ENCODE measurements around the gene SKOR1.

Gene SKOR1

DNA sequence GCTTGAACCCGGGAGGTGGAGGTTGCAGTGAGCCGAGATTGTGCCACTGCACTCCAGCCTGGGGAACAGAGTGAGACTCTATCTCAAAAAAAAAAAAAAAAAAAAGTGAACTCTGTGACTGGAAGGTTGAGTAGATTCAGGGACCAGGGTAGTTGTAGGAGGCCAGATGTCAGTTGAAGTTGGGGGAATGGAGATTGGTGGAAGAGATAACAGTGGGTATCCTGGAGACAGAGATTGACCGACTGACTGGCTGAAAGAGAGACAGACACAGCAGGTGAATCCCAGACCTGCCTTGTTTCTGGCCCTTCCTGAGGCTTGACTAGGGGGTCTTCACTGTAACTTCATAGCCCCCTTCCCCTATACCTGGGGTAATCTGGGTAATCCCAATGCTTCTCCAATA lies 36.7 kb downstream of the SKOR1 start:
- Histone ChIP-seq H3K4me3 (ENCODE audit: low read depth, low read length) (no peak overlapping the region), H3K9me3 (ENCODE audit: control insufficient read depth, insufficient read depth, low read length) (no peaks in the 10 kb centered on the region), H3K9ac (ENCODE audit: low read depth, low read length) (no peak overlapping the region), H3K27ac (ENCODE audit: low read depth, low read length) (no peak overlapping the region), H3K4me1 (ENCODE audit: control insufficient read depth, insufficient read depth, low read length) (peaks cover 18% of the 10 kb centered on the region), H3K27me3 (ENCODE audit: control insufficient read depth, insufficient read depth, low read length) (peaks cover 12% of the 10 kb centered on the region), H3K36me3 (ENCODE audit: control insufficient read depth, insufficient read depth, low read length) (no peaks in the 10 kb centered on the region)

DNA sequence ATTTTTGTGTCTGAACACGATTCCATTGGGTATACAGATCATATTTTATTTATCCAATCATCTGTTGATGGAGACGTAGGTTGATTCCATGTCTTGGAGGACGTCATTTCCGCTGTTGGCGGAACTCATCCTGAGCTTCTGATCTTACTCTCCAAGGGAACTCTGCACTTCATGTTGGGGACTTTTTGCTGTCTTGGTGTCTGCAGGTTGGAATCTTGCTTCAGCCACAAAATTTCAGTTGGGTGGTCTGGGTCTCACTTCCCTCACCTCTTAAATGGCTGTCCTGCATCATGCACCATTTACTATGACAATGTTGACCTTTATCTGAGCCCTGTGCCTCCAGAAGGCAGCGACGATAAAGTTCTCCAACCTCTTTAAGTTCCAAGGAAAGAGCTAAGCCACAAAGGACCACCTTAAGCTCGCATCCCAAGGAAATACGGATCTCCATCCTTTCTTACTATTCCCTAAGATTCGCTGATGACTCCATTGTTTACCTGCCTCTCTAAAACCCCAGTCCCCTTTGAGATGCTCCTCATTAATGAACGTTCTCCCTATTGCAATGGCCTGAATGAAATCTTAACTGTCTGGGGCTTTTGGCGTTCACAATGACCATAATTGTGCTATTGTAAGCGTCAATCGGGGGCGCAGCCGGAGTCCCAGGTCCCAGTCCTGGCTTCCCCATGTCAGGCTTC lies 37.6 kb downstream of the SKOR1 start:
- no peak overlapping the region for H3K9ac ChIP-seq (ENCODE audit: low read depth, low read length)
- H3K4me3 ChIP-seq (ENCODE audit: low read depth, low read length) = peak overlapping the region; percentile 58; the same call in 1 of the 2 replicates
- H3K36me3 ChIP-seq (ENCODE audit: control insufficient read depth, insufficient read depth, low read length) = no peaks in the 10 kb centered on the region
- H3K27ac ChIP-seq (ENCODE audit: low read depth, low read length) = no peak overlapping the region
- H3K4me1 ChIP-seq (ENCODE audit: control insufficient read depth, insufficient read depth, low read length) = peaks cover 18% of the 10 kb centered on the region
- peaks cover 12% of the 10 kb centered on the region for H3K27me3 ChIP-seq (ENCODE audit: control insufficient read depth, insufficient read depth, low read length)
- no peaks in the 10 kb centered on the region for H3K9me3 ChIP-seq (ENCODE audit: control insufficient read depth, insufficient read depth, low read length)

DNA sequence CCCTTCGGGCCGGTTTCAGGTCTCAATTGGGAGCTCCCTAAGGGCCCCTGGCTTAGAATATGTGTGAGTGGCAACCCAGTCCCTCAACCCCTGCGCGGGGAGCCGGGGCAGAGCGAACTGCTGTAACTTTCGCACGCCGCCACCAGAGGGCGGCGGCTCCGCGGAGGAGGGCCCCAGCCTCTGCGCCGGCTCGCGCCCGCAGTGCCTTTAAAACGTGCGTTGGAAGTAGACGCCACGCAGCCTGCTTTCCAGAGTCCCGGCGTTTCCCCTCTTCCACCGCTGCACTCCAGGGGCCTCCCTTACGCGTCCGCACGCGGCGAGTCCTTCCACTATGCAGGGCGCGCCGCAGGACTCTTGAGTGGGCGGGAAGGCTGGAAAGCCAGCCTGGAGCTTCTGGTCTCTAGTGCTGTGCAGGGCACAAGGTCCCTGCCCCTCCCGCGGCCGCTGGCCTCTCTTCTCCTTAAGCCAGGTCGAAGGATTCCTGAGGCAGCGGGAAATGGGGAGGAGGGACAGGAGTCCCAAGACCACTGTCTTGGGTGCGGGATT lies 38.2 kb downstream of the SKOR1 start:
- Histone ChIP-seq H3K27ac (ENCODE audit: low read depth, low read length) (peak overlapping the region; percentile 27), H3K27me3 (ENCODE audit: control insufficient read depth, insufficient read depth, low read length) (peaks cover 12% of the 10 kb centered on the region), H3K9ac (ENCODE audit: low read depth, low read length) (peak overlapping the region; percentile 35; the same call in 1 of the 2 replicates), H3K36me3 (ENCODE audit: control insufficient read depth, insufficient read depth, low read length) (no peaks in the 10 kb centered on the region), H3K9me3 (ENCODE audit: control insufficient read depth, insufficient read depth, low read length) (no peaks in the 10 kb centered on the region), H3K4me3 (ENCODE audit: low read depth, low read length) (peak overlapping the region; percentile 58), H3K4me1 (ENCODE audit: control insufficient read depth, insufficient read depth, low read length) (peaks cover 18% of the 10 kb centered on the region)

DNA sequence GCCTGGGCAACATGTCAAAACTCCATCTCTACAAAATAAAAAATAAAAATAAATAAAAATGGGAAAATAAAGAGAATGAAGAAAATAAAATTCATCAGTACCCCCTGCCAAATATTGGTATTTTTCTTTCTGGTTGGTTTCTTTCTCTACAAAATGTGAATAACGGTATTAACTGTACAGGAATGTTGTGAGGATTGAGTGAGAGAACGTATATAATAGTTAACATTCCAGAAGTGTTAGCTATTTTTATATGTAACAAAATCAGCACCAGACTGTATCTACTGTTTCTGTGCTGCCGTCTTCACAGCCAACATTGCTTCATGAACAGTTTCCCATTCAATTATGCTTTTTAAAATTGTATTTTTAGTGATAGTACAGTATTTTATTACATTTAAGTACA lies 40.0 kb downstream of the SKOR1 start:
- Histone ChIP-seq H3K4me3 (ENCODE audit: low read depth, low read length) (no peak overlapping the region), H3K9ac (ENCODE audit: low read depth, low read length) (no peak overlapping the region)

DNA sequence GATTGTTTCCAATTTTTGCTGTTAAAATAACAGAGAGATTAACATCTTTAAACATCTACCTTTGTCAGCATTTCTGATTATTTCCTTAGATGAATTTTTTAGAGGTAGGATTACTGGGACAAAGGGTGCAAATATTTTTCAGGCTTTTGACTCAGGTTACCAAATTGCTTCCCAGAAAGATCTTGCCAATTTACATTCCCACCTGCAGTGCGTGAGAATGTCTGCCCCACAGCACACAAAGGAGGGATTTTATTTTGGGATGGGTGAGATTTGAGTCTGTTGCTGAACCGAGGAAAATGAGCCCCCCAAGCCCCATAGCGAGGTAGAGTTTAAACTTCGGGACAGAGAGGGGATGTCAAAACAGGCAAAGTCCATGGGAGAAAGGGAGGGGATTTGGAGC lies 40.5 kb downstream of the SKOR1 start:
- H3K4me3 ChIP-seq (ENCODE audit: low read depth, low read length) = no peak overlapping the region
- peaks cover 18% of the 10 kb centered on the region for H3K4me1 ChIP-seq (ENCODE audit: control insufficient read depth, insufficient read depth, low read length)
- H3K9me3 ChIP-seq (ENCODE audit: control insufficient read depth, insufficient read depth, low read length) = no peaks in the 10 kb centered on the region
- peak overlapping the region; percentile 15 for H3K27ac ChIP-seq (ENCODE audit: low read depth, low read length)
- peaks cover 12% of the 10 kb centered on the region for H3K27me3 ChIP-seq (ENCODE audit: control insufficient read depth, insufficient read depth, low read length)
- no peak overlapping the region for H3K9ac ChIP-seq (ENCODE audit: low read depth, low read length)
- H3K36me3 ChIP-seq (ENCODE audit: control insufficient read depth, insufficient read depth, low read length) = no peaks in the 10 kb centered on the region

More for the DNA sequence above, 40.0 kb downstream of the SKOR1 start:
- Histone ChIP-seq H3K27me3 (ENCODE audit: control insufficient read depth, insufficient read depth, low read length) (peaks cover 12% of the 10 kb centered on the region), H3K4me1 (ENCODE audit: control insufficient read depth, insufficient read depth, low read length) (peaks cover 18% of the 10 kb centered on the region), H3K36me3 (ENCODE audit: control insufficient read depth, insufficient read depth, low read length) (no peaks in the 10 kb centered on the region), H3K9me3 (ENCODE audit: control insufficient read depth, insufficient read depth, low read length) (no peaks in the 10 kb centered on the region), H3K27ac (ENCODE audit: low read depth, low read length) (no peak overlapping the region)

DNA sequence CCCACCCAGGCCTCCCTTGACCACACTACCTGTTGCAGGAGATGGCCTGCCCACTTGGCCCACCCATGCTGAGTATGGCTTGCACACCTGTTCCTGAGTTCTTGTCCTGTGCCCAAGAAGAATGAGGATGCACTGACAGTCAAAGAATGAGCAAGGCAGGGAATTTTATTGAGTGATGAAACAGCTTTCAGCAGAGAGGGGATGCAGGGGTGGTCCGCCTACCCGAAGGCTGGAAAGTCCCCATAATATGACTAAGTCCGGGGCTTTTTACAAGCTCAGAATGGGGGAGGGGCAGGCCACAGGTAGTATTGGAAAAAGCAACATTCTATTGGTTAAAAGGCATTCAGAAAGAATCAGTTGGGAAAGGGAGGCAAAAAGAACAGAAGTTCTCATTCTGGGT lies 44.4 kb downstream of the SKOR1 start:
- H3K4me3 ChIP-seq (ENCODE audit: low read depth, low read length) = no peak overlapping the region
- H3K36me3 ChIP-seq (ENCODE audit: control insufficient read depth, insufficient read depth, low read length) = no peaks in the 10 kb centered on the region
- H3K4me1 ChIP-seq (ENCODE audit: control insufficient read depth, insufficient read depth, low read length) = peaks cover 10% of the 10 kb centered on the region
- H3K9me3 ChIP-seq (ENCODE audit: control insufficient read depth, insufficient read depth, low read length) = peaks cover 4% of the 10 kb centered on the region; the same call in 1 of the 2 replicates
- no peak overlapping the region for H3K9ac ChIP-seq (ENCODE audit: low read depth, low read length)
- no peaks in the 10 kb centered on the region for H3K27me3 ChIP-seq (ENCODE audit: control insufficient read depth, insufficient read depth, low read length)
- no peak overlapping the region for H3K27ac ChIP-seq (ENCODE audit: low read depth, low read length)

DNA sequence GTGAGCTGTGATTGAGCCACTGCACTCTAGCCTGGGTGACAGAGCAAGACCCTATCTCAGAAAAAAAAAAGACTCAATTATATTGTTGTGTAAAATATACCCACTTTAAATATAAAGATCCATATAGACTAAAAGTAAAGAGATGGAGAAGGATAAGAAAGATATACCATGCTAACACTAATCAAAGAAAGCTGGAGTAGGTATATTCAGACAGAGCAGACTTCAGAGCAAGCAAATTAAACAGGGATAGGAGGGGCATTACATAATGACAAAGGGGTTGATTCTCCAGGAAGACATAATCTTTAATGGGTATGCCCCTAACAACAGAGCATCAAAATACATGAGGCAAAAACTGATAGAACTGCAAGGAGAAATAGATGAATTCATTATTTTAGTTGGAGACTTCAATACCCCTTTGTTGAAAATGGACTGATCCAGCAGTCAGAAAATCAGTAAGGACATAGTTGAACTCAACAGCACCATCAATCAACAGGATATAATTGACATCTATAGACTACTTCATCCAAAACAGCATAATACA lies 45.6 kb downstream of the SKOR1 start:
- no peak overlapping the region for H3K27ac ChIP-seq (ENCODE audit: low read depth, low read length)
- peaks cover 4% of the 10 kb centered on the region; the same call in 1 of the 2 replicates for H3K9me3 ChIP-seq (ENCODE audit: control insufficient read depth, insufficient read depth, low read length)
- no peak overlapping the region for H3K4me3 ChIP-seq (ENCODE audit: low read depth, low read length)
- no peak overlapping the region for H3K9ac ChIP-seq (ENCODE audit: low read depth, low read length)
- H3K36me3 ChIP-seq (ENCODE audit: control insufficient read depth, insufficient read depth, low read length) = no peaks in the 10 kb centered on the region
- H3K4me1 ChIP-seq (ENCODE audit: control insufficient read depth, insufficient read depth, low read length) = peaks cover 4% of the 10 kb centered on the region
- no peaks in the 10 kb centered on the region for H3K27me3 ChIP-seq (ENCODE audit: control insufficient read depth, insufficient read depth, low read length)

DNA sequence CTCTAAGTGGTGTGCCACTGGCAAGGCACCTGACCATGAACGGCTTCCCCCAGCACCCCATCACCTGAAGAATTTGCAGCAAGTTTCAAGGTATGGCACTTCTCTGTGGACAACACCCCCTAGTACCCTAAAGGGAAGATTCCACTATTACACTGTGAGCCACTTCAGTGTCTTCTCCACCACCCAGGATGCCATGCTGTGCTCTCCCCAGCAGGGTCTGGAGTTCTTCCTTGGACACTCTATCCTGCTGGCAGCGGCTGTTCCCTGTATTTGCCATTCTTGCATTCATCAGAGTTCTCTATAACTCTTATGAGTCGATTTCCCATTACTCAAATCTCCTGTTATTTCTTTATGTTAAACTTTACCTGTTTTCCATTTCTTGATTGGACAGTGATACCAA lies 48.5 kb downstream of the SKOR1 start:
- H3K27ac ChIP-seq (ENCODE audit: low read depth, low read length) = no peak overlapping the region
- no peaks in the 10 kb centered on the region for H3K27me3 ChIP-seq (ENCODE audit: control insufficient read depth, insufficient read depth, low read length)
- H3K4me1 ChIP-seq (ENCODE audit: control insufficient read depth, insufficient read depth, low read length) = no peaks in the 10 kb centered on the region
- peaks cover 4% of the 10 kb centered on the region; the same call in 1 of the 2 replicates for H3K9me3 ChIP-seq (ENCODE audit: control insufficient read depth, insufficient read depth, low read length)
- H3K36me3 ChIP-seq (ENCODE audit: control insufficient read depth, insufficient read depth, low read length) = no peaks in the 10 kb centered on the region
- no peak overlapping the region for H3K9ac ChIP-seq (ENCODE audit: low read depth, low read length)
- H3K4me3 ChIP-seq (ENCODE audit: low read depth, low read length) = no peak overlapping the region

DNA sequence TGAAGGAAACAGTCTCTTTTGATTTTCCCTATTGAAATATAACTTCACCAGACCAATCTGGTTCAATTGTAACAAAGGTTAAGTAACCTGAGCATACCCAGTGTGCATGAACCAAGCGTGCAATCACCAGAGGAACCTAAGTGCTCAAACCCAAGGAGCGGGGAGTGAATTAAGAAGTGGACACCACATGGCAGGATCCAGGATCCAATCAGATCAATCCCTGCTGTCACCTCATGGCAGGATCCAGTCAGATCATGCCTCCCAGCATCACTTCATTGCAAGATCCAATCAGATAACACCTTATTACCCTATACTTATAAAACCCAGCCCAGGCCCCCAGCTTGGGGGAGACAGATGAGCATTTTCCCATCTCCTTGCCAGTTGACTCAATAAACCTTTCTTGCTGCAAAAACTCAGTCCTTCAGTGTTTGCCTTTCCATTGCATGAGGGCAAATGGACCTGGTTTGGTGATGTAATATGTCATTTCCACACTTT lies 53.5 kb downstream of the SKOR1 start:
- Histone ChIP-seq H3K4me3 (ENCODE audit: low read depth, low read length) (no peak overlapping the region), H3K27me3 (ENCODE audit: control insufficient read depth, insufficient read depth, low read length) (no peaks in the 10 kb centered on the region), H3K9me3 (ENCODE audit: control insufficient read depth, insufficient read depth, low read length) (no peaks in the 10 kb centered on the region), H3K27ac (ENCODE audit: low read depth, low read length) (no peak overlapping the region), H3K4me1 (ENCODE audit: control insufficient read depth, insufficient read depth, low read length) (0 out of 2 replicates have a peak, but pooled peaks cover 12% of the 10 kb centered on the region), H3K9ac (ENCODE audit: low read depth, low read length) (no peak overlapping the region), H3K36me3 (ENCODE audit: control insufficient read depth, insufficient read depth, low read length) (no peaks in the 10 kb centered on the region)

DNA sequence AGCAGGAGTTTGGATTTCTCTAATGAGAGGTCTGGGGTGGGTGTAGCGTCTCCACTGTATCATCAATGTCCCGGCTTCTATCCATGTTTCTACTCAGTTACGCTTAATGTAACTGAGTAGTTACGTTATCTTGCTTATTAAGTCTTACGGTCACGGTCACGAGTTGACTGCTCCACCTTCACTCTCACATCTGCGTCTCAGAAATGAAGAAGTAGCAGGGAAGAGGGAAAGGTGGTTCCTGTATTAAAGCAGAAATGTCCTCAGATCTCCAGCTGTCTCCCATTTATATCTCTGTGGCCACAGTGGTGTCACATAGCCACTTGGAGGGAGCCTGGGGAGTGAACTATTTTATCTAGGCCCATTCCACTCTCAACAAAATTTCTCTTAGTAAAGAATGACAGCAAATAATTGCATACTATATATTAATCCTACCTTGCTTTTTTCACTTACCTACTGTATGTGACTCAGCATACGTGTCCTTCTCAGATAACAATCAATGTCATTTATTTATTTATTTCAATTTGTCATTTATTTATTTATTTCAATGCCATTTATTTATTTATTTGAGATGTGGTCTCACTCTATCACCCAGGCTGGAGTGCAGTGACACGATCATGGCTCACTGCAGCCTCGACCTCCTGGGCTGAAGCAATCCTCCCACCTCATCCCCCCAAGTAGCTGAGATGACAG lies 54.3 kb downstream of the SKOR1 start:
- Histone ChIP-seq H3K27me3 (ENCODE audit: control insufficient read depth, insufficient read depth, low read length) (no peaks in the 10 kb centered on the region), H3K9me3 (ENCODE audit: control insufficient read depth, insufficient read depth, low read length) (no peaks in the 10 kb centered on the region), H3K4me3 (ENCODE audit: low read depth, low read length) (no peak overlapping the region), H3K36me3 (ENCODE audit: control insufficient read depth, insufficient read depth, low read length) (no peaks in the 10 kb centered on the region), H3K9ac (ENCODE audit: low read depth, low read length) (no peak overlapping the region), H3K27ac (ENCODE audit: low read depth, low read length) (no peak overlapping the region), H3K4me1 (ENCODE audit: control insufficient read depth, insufficient read depth, low read length) (0 out of 2 replicates have a peak, but pooled peaks cover 12% of the 10 kb centered on the region)

Data from HUES48 (cell line).